Neuron (in vitro differentiated cells): ENCODE measurements around the gene YOD1.

Experiments used
- H2AFZ ChIP-seq: one replicate; pipeline ENCODE4 v1.6.1; 2013; ENCODE audit warnings: low read depth, mild to moderate bottlenecking, inconsistent platforms, low read length, moderate library complexity
- H3K27me3 ChIP-seq: one replicate; pipeline ENCODE4 v1.6.1; 2013; ENCODE audit warnings: low read length; ENCODE audit not compliant: insufficient read depth
- H3K36me3 ChIP-seq: one replicate; pipeline ENCODE4 v1.6.1; 2013; ENCODE audit warnings: low read length; ENCODE audit not compliant: insufficient read depth
- H3K4me1 ChIP-seq: one replicate; pipeline ENCODE4 v1.6.1; 2013; ENCODE audit warnings: low read length; ENCODE audit not compliant: insufficient read depth
- H3K4me3 ChIP-seq: 2 replicates; pipeline ENCODE4 v1.5.1; 2013; ENCODE audit warnings: mild to moderate bottlenecking, low read length, moderate library complexity
- H3K9me3 ChIP-seq: one replicate; pipeline ENCODE4 v1.6.1; 2013; ENCODE audit warnings: low read length

The YOD1 gene

GRCh38 chr1:207000651-207001291 lies 50.2 kb downstream of the YOD1 start:
- Histone ChIP-seq H3K9me3 (no peaks in the 10 kb centered on the region), H2AFZ (no peak overlapping the region), H3K4me3 (no peak overlapping the region), H3K4me1 (no peaks in the 10 kb centered on the region), H3K27me3 (peaks cover 15% of the 10 kb centered on the region), H3K36me3 (no peaks in the 10 kb centered on the region)

- Histone ChIP-seq H2AFZ (no peak overlapping the region), H3K36me3 (no peaks in the 10 kb centered on the region), H3K4me1 (no peaks in the 10 kb centered on the region), H3K9me3 (no peaks in the 10 kb centered on the region), H3K27me3 (peaks cover 18% of the 10 kb centered on the region), H3K4me3 (no peak overlapping the region)
Observed at GRCh38 chr1:206998816-206999215, 52.2 kb downstream of the YOD1 start.
